IMR-90 (cell line): ENCODE results near the gene PITRM1. TPM values are rescaled to one million over a fixed set of nuclear protein-coding genes. Genes with fewer than 3 reads are reported as not detected.

Source experiments
- ATAC-seq: fragments of 200-7000 bp; cut with Tn5 transposase; 2 replicates; pipeline ENCODE4 v1.9.1; 2020; ENCODE audit warnings: low read depth, mild to moderate bottlenecking, moderate library complexity
- BruUV-seq: library from RNA; stranded (reverse); fragments of 400-500 nt; replicated peaks from 2 replicates; lab custom pipeline; 2021; lab: Mats Ljungman, UMichigan
- CTCF ChIA-PET: fragments of 300-600 bp; formaldehyde crosslinking; extraction: SDS; loops from one replicate; lab custom pipeline; 2021; ENCODE audit warnings: antibody characterized with exemption; lab: Yijun Ruan, JAX
- POLR2A ChIA-PET: fragments of 300-600 bp; sonication (Branson Sonifier 250); formaldehyde crosslinking; loops from one replicate; lab custom pipeline; 2022; ENCODE audit warnings: antibody characterized with exemption; ENCODE audit not compliant: unreplicated experiment; lab: Charles Lee
- DNase-seq: peaks from one replicate; pipeline ENCODE4 v3.0.0; 2013
- H2AFZ ChIP-seq: replicated peaks from 2 replicates; pipeline ENCODE3; 2013; ENCODE audit warnings: low read length, mild to moderate bottlenecking; ENCODE audit not compliant: poor library complexity
- H2AK5ac ChIP-seq: 2 replicates; pipeline ENCODE4 v1.6.1; 2013; ENCODE audit warnings: low read depth, low read length, inconsistent platforms
- H2AK9ac ChIP-seq: replicated peaks from 2 replicates; pipeline ENCODE3; 2013; ENCODE audit warnings: mild to moderate bottlenecking, low read depth, low read length, moderate library complexity; ENCODE audit not compliant: poor library complexity
- H2BK120ac ChIP-seq: 2 replicates; pipeline ENCODE4 v1.6.1; 2013; ENCODE audit warnings: low read depth, low read length, inconsistent platforms
- H2BK15ac ChIP-seq: 3 replicates; pipeline ENCODE4 v1.6.1; 2013; ENCODE audit warnings: low read depth, low read length, inconsistent platforms
- H2BK20ac ChIP-seq: 2 replicates; pipeline ENCODE4 v1.6.1; 2013; ENCODE audit warnings: low read depth, mild to moderate bottlenecking, inconsistent platforms, low read length, moderate library complexity
- H2BK5ac ChIP-seq: 2 replicates; pipeline ENCODE4 v1.6.1; 2013; ENCODE audit warnings: mild to moderate bottlenecking, low read depth, low read length, inconsistent platforms; ENCODE audit not compliant: poor library complexity, severe bottlenecking
- H3K14ac ChIP-seq: replicated peaks from 2 replicates; pipeline ENCODE4 v1.6.1; 2013; ENCODE audit warnings: low read depth, low read length, inconsistent platforms
- H3K18ac ChIP-seq: 2 replicates; pipeline ENCODE4 v1.6.1; 2013; ENCODE audit warnings: low read depth, low read length, control low read depth
- H3K23ac ChIP-seq: 2 replicates; pipeline ENCODE4 v1.6.1; 2013; ENCODE audit warnings: low read depth, low read length, inconsistent platforms
- H3K27ac ChIP-seq: 2 replicates; pipeline ENCODE4 v1.5.1; 2013; ENCODE audit warnings: mild to moderate bottlenecking, control low read depth, low read length; ENCODE audit not compliant: insufficient read depth
- H3K27me3 ChIP-seq: 2 replicates; pipeline ENCODE4 v1.6.1; 2013; ENCODE audit warnings: low read length; ENCODE audit not compliant: control insufficient read depth, insufficient read depth
- H3K36me3 ChIP-seq: 2 replicates; pipeline ENCODE4 v1.6.1; 2013; ENCODE audit warnings: low read length, mixed read lengths; ENCODE audit not compliant: control insufficient read depth, insufficient read depth
- H3K4ac ChIP-seq: 2 replicates; pipeline ENCODE4 v1.6.1; 2013; ENCODE audit warnings: low read depth, low read length, inconsistent platforms
- H3K4me1 ChIP-seq: 2 replicates; pipeline ENCODE4 v1.6.1; 2013; ENCODE audit warnings: low read length, mixed read lengths; ENCODE audit not compliant: control insufficient read depth, insufficient read depth
- H3K4me2 ChIP-seq: 2 replicates; pipeline ENCODE4 v1.6.1; 2013; ENCODE audit warnings: low read depth, mild to moderate bottlenecking, control low read depth, low read length, moderate library complexity
- H3K4me3 ChIP-seq: 2 replicates; pipeline ENCODE4 v1.5.1; 2013; ENCODE audit warnings: low read depth, mild to moderate bottlenecking, control low read depth, low read length, moderate library complexity; ENCODE audit not compliant: insufficient read depth
- H3K56ac ChIP-seq: 2 replicates; pipeline ENCODE4 v1.6.1; 2013; ENCODE audit warnings: low read length, inconsistent platforms; ENCODE audit not compliant: insufficient read depth; ENCODE audit errors: extremely low read depth
- H3K79me1 ChIP-seq, 2 experiments: 2 replicates each; pipeline ENCODE4 v1.6.1; 2013; ENCODE audit warnings: low read length in 2 of 2, inconsistent platforms in 1 of 2, low read depth in 1 of 2
- H3K9ac ChIP-seq: 2 replicates; pipeline ENCODE4 v1.6.1; 2013; ENCODE audit warnings: low read depth, low read length, control low read depth
- H3K9me1 ChIP-seq: 2 replicates; pipeline ENCODE4 v1.6.1; 2013; ENCODE audit warnings: low read length, inconsistent platforms; ENCODE audit not compliant: insufficient read depth
- H3K9me3 ChIP-seq: 2 replicates; pipeline ENCODE4 v1.6.1; 2013; ENCODE audit warnings: low read length; ENCODE audit not compliant: control insufficient read depth, insufficient read depth
- H4K20me1 ChIP-seq: 2 replicates; pipeline ENCODE4 v1.6.1; 2013; ENCODE audit warnings: low read length, inconsistent platforms; ENCODE audit not compliant: insufficient read depth
- H4K5ac ChIP-seq: 2 replicates; pipeline ENCODE4 v1.6.1; 2013; ENCODE audit warnings: mild to moderate bottlenecking, low read depth, low read length, control low read depth
- H4K8ac ChIP-seq, 2 experiments: 2 replicates each; pipeline ENCODE4 v1.6.1; 2013; ENCODE audit warnings: low read depth in 2 of 2, low read length in 2 of 2, control low read depth in 1 of 2, inconsistent platforms in 1 of 2
- H4K91ac ChIP-seq: 2 replicates; pipeline ENCODE4 v1.6.1; 2013; ENCODE audit warnings: low read depth, low read length, inconsistent platforms; ENCODE audit not compliant: insufficient read depth
- BHLHE40 ChIP-seq: fragments of 150-350 bp; IDR thresholded peaks from 2 replicates; pipeline ENCODE4 v1.6.1; 2016; ENCODE audit warnings: mild to moderate bottlenecking, low read depth, low read length
- CEBPB ChIP-seq: IDR thresholded peaks from 2 replicates; pipeline ENCODE4 v1.6.1; 2012; ENCODE audit warnings: low read depth, low read length, improper control_type of control experiment
- CHD1 ChIP-seq: IDR thresholded peaks from 2 replicates; pipeline ENCODE4 v1.6.1; 2012; ENCODE audit warnings: low read depth, low read length, improper control_type of control experiment
- CTCF ChIP-seq: conservative IDR thresholded peaks from 2 replicates; pipeline ENCODE4 v1.5.1; 2012; ENCODE audit warnings: mild to moderate bottlenecking, low read depth, low read length, improper control_type of control experiment
- ELK1 ChIP-seq: fragments of 150-350 bp; IDR thresholded peaks from 2 replicates; pipeline ENCODE4 v1.6.1; 2016; ENCODE audit warnings: low read depth, mild to moderate bottlenecking, low read length, moderate library complexity, borderline replicate concordance
- FOS ChIP-seq: fragments of 150-350 bp; IDR thresholded peaks from 2 replicates; pipeline ENCODE4 v1.6.1; 2016; ENCODE audit warnings: low read depth, low read length
- MAFK ChIP-seq: IDR thresholded peaks from 2 replicates; pipeline ENCODE4 v1.6.1; 2012; ENCODE audit warnings: low read depth, low read length, improper control_type of control experiment
- MAZ ChIP-seq: IDR thresholded peaks from 2 replicates; pipeline ENCODE4 v1.6.1; 2012; ENCODE audit warnings: low read depth, mild to moderate bottlenecking, low read length, improper control_type of control experiment, moderate library complexity, borderline replicate concordance
- MXI1 ChIP-seq: IDR thresholded peaks from 2 replicates; pipeline ENCODE4 v1.6.1; 2012; ENCODE audit warnings: low read depth, mild to moderate bottlenecking, low read length, moderate library complexity, borderline replicate concordance
- NFE2L2 ChIP-seq: fragments of 150-350 bp; IDR thresholded peaks from 2 replicates; pipeline ENCODE4 v1.6.1; 2016; ENCODE audit warnings: low read depth, mild to moderate bottlenecking, low read length
- POLR2A ChIP-seq: IDR thresholded peaks from 2 replicates; pipeline ENCODE4 v1.6.1; 2012; ENCODE audit warnings: mild to moderate bottlenecking, low read depth, low read length
- RAD21 ChIP-seq: IDR thresholded peaks from 2 replicates; pipeline ENCODE4 v1.6.1; 2012; ENCODE audit warnings: low read length, improper control_type of control experiment
- RCOR1 ChIP-seq: IDR thresholded peaks from 2 replicates; pipeline ENCODE4 v1.6.1; 2012; ENCODE audit warnings: mild to moderate bottlenecking, low read length, improper control_type of control experiment; ENCODE audit not compliant: insufficient replicate concordance
- RFX5 ChIP-seq: IDR thresholded peaks from 2 replicates; pipeline ENCODE4 v1.8.0; 2012; ENCODE audit warnings: low read depth, mild to moderate bottlenecking, low read length, moderate library complexity
- SMC3 ChIP-seq: fragments of 150-350 bp; IDR thresholded peaks from 2 replicates; pipeline ENCODE4 v1.6.1; 2016; ENCODE audit warnings: low read depth, mild to moderate bottlenecking, antibody characterized with exemption, low read length, moderate library complexity
- USF2 ChIP-seq: fragments of 150-350 bp; IDR thresholded peaks from 2 replicates; pipeline ENCODE4 v1.6.1; 2017; ENCODE audit warnings: mild to moderate bottlenecking, antibody characterized with exemption, low read length, low read depth
- WGBS, 2 experiments: methylation state at CpG; one replicate each; pipeline versions ENCODE4 v1.1.5 to v1.1.7; 2013; ENCODE audit warnings: missing lambda C conversion rate in 2 of 2; ENCODE audit not compliant: insufficient read length in 1 of 2; ENCODE audit errors: extremely low coverage in 2 of 2; 5-methylcytosine and 5-hydroxymethylcytosine counted together
- dilution Hi-C: fragments of 300-500 bp; cut with HindIII; formaldehyde crosslinking; loops from one replicate; pipeline ENCODE4 v1.14.3; 2018; ENCODE audit warnings: low sequenced_read_pairs; ENCODE audit not compliant: unreplicated experiment
- in situ Hi-C: fragments of 300-500 bp; cut with MboI; formaldehyde crosslinking; loops from 3 replicates; pipeline ENCODE4 v1.14.3; 2019; ENCODE audit warnings: low sequenced_read_pairs, inconsistent platforms, mixed read lengths
- intact Hi-C: fragments of 100-400 bp; cut with micrococcal nuclease; formaldehyde crosslinking; loops from 2 replicates; pipeline ENCODE4 v1.10.0; 2022
- polyA plus RNA-seq, 3 experiments: library from polyadenylated mRNA; depleted of rRNA; stranded (reverse); fragments of >200 nt; gene quantifications; 2 replicates each; pipeline ENCODE4 v1.2.3, GENCODE V29; 2012; ENCODE audit warnings: low replicate concordance in 1 of 3
- total RNA-seq: library from RNA; depleted of rRNA; stranded (reverse); fragments of >200 nt; gene quantifications from 2 replicates; pipeline ENCODE4 v1.2.3, GENCODE V29; 2012

The PITRM1 gene
- total and polyA plus RNA-seq, 2 of the 4 experiments (the other 2 are of a cell fraction), result 97.1 to 124 TPM

- CTCF ChIA-PET, result no interaction called here
- POLR2A ChIA-PET, result no interaction called here
- intact Hi-C loops (no loop called here), in situ Hi-C loops (no loop called here), dilution Hi-C loops (no loop called here)
- H4K5ac ChIP-seq, result no peak overlapping the region
- H3K4ac ChIP-seq, result no peak overlapping the region
- no peak overlapping the region for H2BK15ac ChIP-seq
- peaks cover 17% of the 10 kb centered on the region for H3K9me1 ChIP-seq
- H2AK5ac ChIP-seq, result no peak overlapping the region
- no peak overlapping the region for H3K14ac ChIP-seq
- H3K4me2 ChIP-seq, result no peak overlapping the region
- H4K8ac ChIP-seq, result no peak overlapping the region
- no TSS peak for BruUV-seq
- H3K4me1 ChIP-seq, result peaks cover 8% of the 10 kb centered on the region
- no peak overlapping the region for H2BK120ac ChIP-seq
- H2AK9ac ChIP-seq, result no peak overlapping the region
- TF ChIP-seq RAD21, result no peak
- TF ChIP-seq CTCF, result no peak
- TF ChIP-seq USF2, result no peak
- no peak for TF ChIP-seq RCOR1
- no peak for TF ChIP-seq RFX5
- no peak for TF ChIP-seq NFE2L2
- no peak for TF ChIP-seq MAZ
- no peak for TF ChIP-seq MAFK
- TF ChIP-seq POLR2A, result no peak
- no peak for TF ChIP-seq BHLHE40
- TF ChIP-seq MXI1, result no peak
- TF ChIP-seq FOS, result no peak
- TF ChIP-seq ELK1, result no peak
- no peak for TF ChIP-seq SMC3
- no peak for TF ChIP-seq CHD1
- no peak for TF ChIP-seq CEBPB
- no peak overlapping the region for H4K91ac ChIP-seq
- H3K4me3 ChIP-seq, result no peak overlapping the region
- H3K27ac ChIP-seq, result no peak overlapping the region
- H3K18ac ChIP-seq, result no peak overlapping the region
- no peaks in the 10 kb centered on the region for H3K9me3 ChIP-seq
- H3K23ac ChIP-seq, result no peak overlapping the region
- no peak overlapping the region for H2BK5ac ChIP-seq
- DNase-seq (peak; percentile 27), ATAC-seq (no peak)
- no CpG with 5 or more reads among the region's 15 CpGs for WGBS, 2 experiments
- no peak overlapping the region for H2AFZ ChIP-seq
- H3K79me1 ChIP-seq, result peaks cover 50 to 68% of the 10 kb centered on the region in 2 experiments
- H2BK20ac ChIP-seq, result no peak overlapping the region
- no peaks in the 10 kb centered on the region for H3K27me3 ChIP-seq
- no peak overlapping the region for H3K56ac ChIP-seq
- H4K20me1 ChIP-seq, result peaks cover 32% of the 10 kb centered on the region
- no peak overlapping the region for H3K9ac ChIP-seq
- H3K36me3 ChIP-seq, result peaks cover 74% of the 10 kb centered on the region
Observed at GRCh38 chr10:3111621-3112163, 60.9 kb downstream of the PITRM1 start.
